A549 (cell line): ENCODE measurements around the gene LANCL2.

Experiments used
- CTCF ChIP-seq: fragments of >200 bp; sonication (Bioruptor Twin); formaldehyde crosslinking; IDR thresholded peaks from 3 replicates; pipeline ENCODE4 v1.5.1; 2016
- POLR2A ChIP-seq: IDR thresholded peaks from 2 replicates; pipeline ENCODE4 v1.6.1; 2012; ENCODE audit warnings: mild to moderate bottlenecking, low read length
- RARB ChIP-seq: fragments of 250-450 bp; sonication (Bioruptor Pico); IDR thresholded peaks from 2 replicates; pipeline ENCODE4 v1.8.0; 2021; ENCODE audit warnings: mild to moderate bottlenecking, moderate library complexity
- SMC3 ChIP-seq: fragments of >200 bp; sonication (Bioruptor Twin); formaldehyde crosslinking; IDR thresholded peaks from 3 replicates; pipeline ENCODE4 v1.6.1; 2018; ENCODE audit warnings: inconsistent platforms
- SREBF2 ChIP-seq: fragments of 450-650 bp; IDR thresholded peaks from 2 replicates; pipeline ENCODE4 v1.6.1; 2014; ENCODE audit warnings: mild to moderate bottlenecking, moderate library complexity
- TF ChIP-seq, protein P1 (sequence below): IDR thresholded peaks from 2 replicates; pipeline ENCODE4 v1.6.1; 2012

GRCh38 chr7:55369427-55370400, 4.6 kb downstream of the LANCL2 start:
- TF ChIP-seq CTCF = no peak
- TF ChIP-seq POLR2A = no peak
- no peak for TF ChIP-seq SMC3
- TF ChIP-seq SREBF2 = no peak
- no peak for TF ChIP-seq RARB (CRISPR knock-in tag)
- TF ChIP-seq, protein P1, sequence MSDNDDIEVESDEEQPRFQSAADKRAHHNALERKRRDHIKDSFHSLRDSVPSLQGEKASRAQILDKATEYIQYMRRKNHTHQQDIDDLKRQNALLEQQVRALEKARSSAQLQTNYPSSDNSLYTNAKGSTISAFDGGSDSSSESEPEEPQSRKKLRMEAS = no peak
